OCI-LY7 (cell line): Measurements from ENCODE around the gene DIPK1A. TPM values are rescaled to one million over a fixed set of nuclear protein-coding genes. Genes with fewer than 3 reads are reported as not detected.
A peak's percentile ranks its signal among the peaks of the same experiment; 100 is the strongest.

Source experiments
- BruUV-seq: library from RNA; stranded (reverse); fragments of 400-500 nt; replicated peaks from 2 replicates; lab custom pipeline; 2021; lab: Mats Ljungman, UMichigan
- CTCF ChIA-PET: fragments of 300-600 bp; sonication (Branson Sonifier 250); formaldehyde crosslinking; loops from one replicate; lab custom pipeline; 2022; ENCODE audit warnings: antibody characterized with exemption; ENCODE audit not compliant: unreplicated experiment; lab: Charles Lee
- POLR2A ChIA-PET: fragments of 300-600 bp; sonication (Branson Sonifier 250); formaldehyde crosslinking; loops from one replicate; lab custom pipeline; 2022; ENCODE audit warnings: antibody characterized with exemption; lab: Charles Lee
- DNase-seq: peaks from one replicate; pipeline ENCODE4 v3.0.0-alpha.2; 2015; ENCODE audit warnings: low spot score
- H2AFZ ChIP-seq: fragments of 200-600 bp; sonication (generic), shearing (Covaris generic); 2 replicates; pipeline ENCODE4 v1.6.1; 2014; ENCODE audit warnings: mild to moderate bottlenecking, antibody characterized with exemption, low read length, moderate library complexity
- H3K27ac ChIP-seq: fragments of 200-600 bp; sonication (generic); 2 replicates; pipeline ENCODE4 v1.5.1; 2014; ENCODE audit warnings: mixed run types, low read depth, mild to moderate bottlenecking, moderate library complexity, low read length, inconsistent platforms; ENCODE audit not compliant: poor library complexity, severe bottlenecking
- H3K36me3 ChIP-seq: fragments of 200-600 bp; sonication (generic); 2 replicates; pipeline ENCODE4 v1.6.1; 2014; ENCODE audit warnings: mild to moderate bottlenecking, antibody characterized with exemption, low read length, moderate library complexity, mixed read lengths; ENCODE audit not compliant: insufficient read depth
- H3K4me1 ChIP-seq: fragments of 200-600 bp; sonication (generic); 2 replicates; pipeline ENCODE4 v1.5.1; 2014; ENCODE audit warnings: mild to moderate bottlenecking, low read length; ENCODE audit not compliant: insufficient read depth, poor library complexity, severe bottlenecking
- H3K4me2 ChIP-seq: fragments of 200-600 bp; sonication (generic); 2 replicates; pipeline ENCODE4 v1.6.1; 2014; ENCODE audit warnings: mild to moderate bottlenecking, low read length
- H3K4me3 ChIP-seq: fragments of 200-600 bp; sonication (generic); 2 replicates; pipeline ENCODE4 v1.5.1; 2014; ENCODE audit warnings: mild to moderate bottlenecking, low read depth, low read length; ENCODE audit not compliant: poor library complexity, severe bottlenecking
- H3K79me2 ChIP-seq: fragments of 200-600 bp; sonication (generic); 2 replicates; pipeline ENCODE4 v1.6.1; 2016; ENCODE audit warnings: low read depth, mild to moderate bottlenecking, low read length, moderate library complexity, mixed read lengths; ENCODE audit not compliant: insufficient read depth
- H3K9me2 ChIP-seq: fragments of 200-600 bp; sonication (generic); 2 replicates; pipeline ENCODE4 v1.6.1; 2016; ENCODE audit warnings: mild to moderate bottlenecking, low read length, mixed read lengths; ENCODE audit not compliant: insufficient read depth
- H3K9me3 ChIP-seq: fragments of 200-600 bp; sonication (generic); 2 replicates; pipeline ENCODE4 v1.6.1; 2014; ENCODE audit warnings: mild to moderate bottlenecking, mixed run types, low read length, mixed read lengths
- H4K20me1 ChIP-seq: fragments of 200-600 bp; sonication (generic); 2 replicates; pipeline ENCODE4 v1.6.1; 2014; ENCODE audit warnings: mild to moderate bottlenecking, antibody characterized with exemption, low read length, moderate library complexity, mixed read lengths; ENCODE audit not compliant: insufficient read depth
- CTCF ChIP-seq: fragments of 200-600 bp; sonication (generic); conservative IDR thresholded peaks from 2 replicates; pipeline ENCODE4 v1.5.1; 2014; ENCODE audit warnings: mild to moderate bottlenecking, antibody characterized with exemption, low read length, moderate library complexity, mixed read lengths
- EZH2phosphoT487 ChIP-seq: fragments of 200-600 bp; sonication (generic); IDR thresholded peaks from 2 replicates; pipeline ENCODE4 v1.6.1; 2018; ENCODE audit warnings: low read depth, borderline replicate concordance, mild to moderate bottlenecking, mixed run types, antibody characterized with exemption, low read length, moderate library complexity, mixed read lengths
- intact Hi-C: fragments of 100-400 bp; cut with micrococcal nuclease; formaldehyde crosslinking; loops from one replicate; pipeline ENCODE4 v1.10.0; 2022; ENCODE audit not compliant: unreplicated experiment
- total RNA-seq, 2 experiments: library from RNA; depleted of rRNA in 1 of 2; stranded (reverse); fragments of >200 nt in 1 of 2; shearing (Covaris generic) in 1 of 2; gene quantifications; 2 replicates each; pipeline ENCODE4 v1.2.3, GENCODE V29; 2014 to 2022

DIPK1A gene
- total RNA-seq, 2 experiments from 2014 or later = 13.0 to 25.4 TPM

- ChIA-PET POLR2A (interaction anchor here (0.6 to 2.6 kb wide), 16 partner anchors 11 to 493 kb away, joined by 3 to 38 read pairs (median 4); partner anchors contain the start of gene DIPK1A), CTCF (interaction anchor here (0.5 to 1.6 kb wide), 6 partner anchors 45 to 203 kb away, joined by 3 to 7 read pairs (median 5); no protein-coding TSS in a partner anchor)
- Histone ChIP-seq H3K9me3 (no peaks in the 10 kb centered on the region), H2AFZ (peak overlapping the region; percentile 65), H3K79me2 (peaks cover 58% of the 10 kb centered on the region), H3K4me3 (peak overlapping the region; percentile 56), H3K9me2 (no peaks in the 10 kb centered on the region), H3K4me1 (peaks cover 28% of the 10 kb centered on the region), H3K4me2 (peak overlapping the region; percentile 70), H3K27ac (peak overlapping the region; percentile 65), H4K20me1 (no peaks in the 10 kb centered on the region), H3K36me3 (peaks cover 28% of the 10 kb centered on the region)
- no TSS peak for BruUV-seq
- peak; percentile 91 for DNase-seq
- intact Hi-C loops = loop anchor here (1.0 to 2.0 kb wide), 4 partner anchors 92 to 204 kb away; no protein-coding TSS in a partner anchor
- TF ChIP-seq CTCF = peak; percentile 100
- TF ChIP-seq EZH2phosphoT487 = no peak
Measured at GRCh38 chr1:92858564-92859399, 102.5 kb downstream of the DIPK1A start.

- Histone ChIP-seq H3K9me2 (no peaks in the 10 kb centered on the region), H3K27ac (no peak overlapping the region), H3K36me3 (peaks cover 27% of the 10 kb centered on the region), H4K20me1 (no peaks in the 10 kb centered on the region), H2AFZ (no peak overlapping the region), H3K4me1 (peaks cover 35% of the 10 kb centered on the region), H3K4me2 (no peak overlapping the region), H3K79me2 (peaks cover 62% of the 10 kb centered on the region), H3K4me3 (no peak overlapping the region), H3K9me3 (no peaks in the 10 kb centered on the region)
- no TSS peak for BruUV-seq
- CTCF ChIA-PET = interaction anchor here (2.1 kb wide), 1 partner anchor 136 kb away, joined by 11 read pairs; no protein-coding TSS in a partner anchor
- POLR2A ChIA-PET = interaction anchor here (0.6 to 2.6 kb wide), 6 partner anchors 20 to 494 kb away, joined by 3 to 38 read pairs (median 3); partner anchors contain the start of gene DIPK1A
- DNase-seq = no peak
- intact Hi-C loops = loop anchor here (2.0 kb wide), 1 partner anchor 93 kb away; no protein-coding TSS in a partner anchor
- no peak for TF ChIP-seq CTCF
- TF ChIP-seq EZH2phosphoT487 = no peak
Measured at GRCh38 chr1:92857817-92858216, 103.4 kb downstream of the DIPK1A start.
